HUES48 (cell line): ENCODE data around the gene NTN1.
"Not testable (repeated sequence)": the region's sequence is repeated elsewhere in the genome, so short reads cannot be mapped to it uniquely, and the experiment has no call there.

Experiments
- H3K27ac ChIP-seq: one replicate; pipeline ENCODE4 v1.7.0; 2013; ENCODE audit warnings: low read depth, low read length, inconsistent platforms
- H3K27me3 ChIP-seq: 2 replicates; pipeline ENCODE4 v1.6.1; 2013; ENCODE audit warnings: mild to moderate bottlenecking, low read length; ENCODE audit not compliant: control insufficient read depth, insufficient read depth
- H3K36me3 ChIP-seq: 2 replicates; pipeline ENCODE4 v1.6.1; 2013; ENCODE audit warnings: low read length; ENCODE audit not compliant: control insufficient read depth, insufficient read depth
- H3K4me1 ChIP-seq: 2 replicates; pipeline ENCODE4 v1.6.1; 2013; ENCODE audit warnings: mild to moderate bottlenecking, low read length; ENCODE audit not compliant: control insufficient read depth, insufficient read depth
- H3K4me3 ChIP-seq: 2 replicates; pipeline ENCODE4 v1.5.1; 2013; ENCODE audit warnings: mild to moderate bottlenecking, low read depth, low read length
- H3K9ac ChIP-seq: 2 replicates; pipeline ENCODE4 v1.6.1; 2013; ENCODE audit warnings: mild to moderate bottlenecking, low read depth, low read length, moderate library complexity
- H3K9me3 ChIP-seq: 2 replicates; pipeline ENCODE4 v1.6.1; 2013; ENCODE audit warnings: low read length; ENCODE audit not compliant: control insufficient read depth, insufficient read depth

The NTN1 gene

DNA sequence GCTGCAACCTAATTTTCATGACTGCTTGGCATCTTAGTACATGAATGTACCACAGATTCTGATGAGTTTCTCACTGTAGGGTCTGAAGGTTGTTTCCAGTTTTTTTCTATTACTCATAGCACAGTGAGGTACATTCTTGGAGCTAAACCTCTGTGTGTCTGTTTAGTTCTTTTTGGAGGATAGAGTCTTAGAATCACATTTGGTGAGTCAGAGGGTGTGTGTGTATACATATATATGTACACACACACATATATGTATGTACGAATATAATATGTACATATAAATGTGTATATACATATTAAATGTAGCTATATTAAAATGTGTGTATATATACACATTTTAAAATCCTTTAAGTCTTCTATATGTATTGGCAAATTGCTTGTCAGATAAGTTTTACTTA lies 72.9 kb downstream of the NTN1 start:
- Histone ChIP-seq H3K9me3 (peaks cover 4% of the 10 kb centered on the region; the same call in 1 of the 2 replicates), H3K9ac (no peak overlapping the region), H3K27ac (no peak overlapping the region), H3K4me1 (no peaks in the 10 kb centered on the region), H3K27me3 (no peaks in the 10 kb centered on the region), H3K4me3 (no peak overlapping the region), H3K36me3 (no peaks in the 10 kb centered on the region)

DNA sequence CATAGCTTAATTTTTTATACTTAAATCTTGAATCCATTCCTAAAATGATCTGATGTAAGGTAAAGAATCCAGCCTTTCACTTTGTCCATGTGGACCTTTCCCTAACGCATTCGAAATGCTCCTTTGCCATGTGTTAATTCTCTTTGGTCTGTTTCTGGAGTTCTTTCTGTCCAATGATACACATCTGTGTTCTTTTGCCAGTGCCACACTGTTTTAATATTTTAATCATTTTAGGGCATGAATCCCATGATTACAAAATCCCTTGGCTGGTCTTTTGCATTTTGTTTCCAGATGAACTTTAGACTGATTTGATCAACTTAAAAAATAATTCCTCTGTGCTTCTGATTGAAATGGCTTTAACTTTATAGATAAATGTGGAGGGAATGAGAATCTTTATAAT lies 74.1 kb downstream of the NTN1 start:
- Histone ChIP-seq H3K36me3 (no peaks in the 10 kb centered on the region), H3K27ac (no peak overlapping the region), H3K9me3 (peaks cover 4% of the 10 kb centered on the region; the same call in 1 of the 2 replicates), H3K9ac (no peak overlapping the region), H3K4me3 (no peak overlapping the region), H3K4me1 (no peaks in the 10 kb centered on the region), H3K27me3 (no peaks in the 10 kb centered on the region)

DNA sequence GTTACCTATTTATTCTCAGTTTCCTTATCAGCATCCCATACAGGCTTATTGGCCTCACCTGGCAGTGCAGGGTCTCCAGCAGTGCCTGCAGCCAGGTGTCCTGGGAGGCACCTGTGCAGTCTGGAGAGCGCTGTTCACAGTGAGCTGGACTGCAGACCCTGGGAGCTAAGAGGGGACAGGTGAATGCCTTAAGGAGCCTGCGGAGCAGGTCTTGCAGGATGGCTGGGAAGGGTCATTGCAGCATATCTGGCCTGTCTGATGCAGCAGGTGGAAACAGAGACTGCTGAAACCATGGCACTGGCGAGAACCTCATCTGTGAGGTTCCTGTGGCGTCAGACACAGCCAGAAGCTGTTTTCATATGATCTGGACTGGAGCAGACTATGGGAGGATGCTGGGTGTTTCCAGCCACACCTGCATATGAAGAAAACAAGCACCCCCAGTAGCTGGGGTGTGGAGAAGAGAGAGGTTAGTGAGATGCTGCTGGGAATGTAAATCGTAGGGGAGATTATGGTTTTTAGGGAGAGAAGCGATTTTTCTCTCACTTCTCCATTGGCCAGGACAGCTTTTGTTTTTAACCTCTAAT lies 77.0 kb downstream of the NTN1 start:
- Histone ChIP-seq H3K36me3 (no peaks in the 10 kb centered on the region), H3K9ac (no peak overlapping the region)

DNA sequence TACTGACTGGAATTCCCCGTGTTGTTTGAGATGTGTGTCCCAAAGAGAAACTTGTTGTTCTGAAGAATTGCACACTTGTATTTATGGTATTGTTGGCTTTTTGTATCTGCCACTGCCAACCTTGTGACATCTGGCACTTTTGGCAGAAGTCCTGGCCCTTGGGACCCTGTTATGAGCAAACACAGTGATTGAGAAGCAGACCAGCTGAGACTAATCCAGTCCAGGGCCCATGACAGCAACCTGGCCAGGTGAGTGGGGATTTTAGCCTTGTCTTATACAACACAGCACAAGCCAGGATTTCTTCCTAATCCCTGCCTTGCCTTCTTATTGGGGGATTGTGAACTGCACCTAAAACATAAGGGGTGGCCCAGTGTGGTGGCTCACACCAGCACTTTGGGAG lies 80.0 kb downstream of the NTN1 start:
- Histone ChIP-seq H3K4me1 (no peaks in the 10 kb centered on the region; the same call in 1 of the 2 replicates), H3K27me3 (no peaks in the 10 kb centered on the region), H3K4me3 (no peak overlapping the region), H3K9me3 (peaks cover 4% of the 10 kb centered on the region; the same call in 1 of the 2 replicates), H3K9ac (no peak overlapping the region), H3K36me3 (no peaks in the 10 kb centered on the region), H3K27ac (no peak overlapping the region)

More for the DNA sequence above, 77.0 kb downstream of the NTN1 start:
- Histone ChIP-seq H3K4me3 (no peak overlapping the region), H3K9me3 (peaks cover 4% of the 10 kb centered on the region; the same call in 1 of the 2 replicates), H3K4me1 (no peaks in the 10 kb centered on the region), H3K27ac (no peak overlapping the region), H3K27me3 (no peaks in the 10 kb centered on the region)

DNA sequence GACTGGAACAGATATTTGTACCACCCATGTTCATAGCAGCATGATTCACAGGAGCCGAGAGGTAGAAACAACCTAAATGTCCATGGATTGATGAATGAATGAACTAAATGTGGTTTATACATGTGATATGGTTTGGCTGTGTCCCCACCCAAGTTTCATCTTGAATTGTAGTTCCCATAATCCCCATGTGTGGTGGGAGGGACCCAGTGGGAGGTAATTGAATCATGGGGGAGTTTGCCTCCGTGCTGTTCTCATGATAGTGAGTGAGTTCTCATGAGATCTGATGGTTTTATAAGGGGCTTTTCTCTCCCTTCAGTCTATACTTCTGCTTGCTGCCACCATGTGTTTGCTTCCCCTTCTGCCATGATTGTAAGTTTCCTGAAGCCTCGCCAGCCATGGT lies 81.9 kb downstream of the NTN1 start:
- H3K9ac ChIP-seq, H3K36me3 ChIP-seq, H3K4me1 ChIP-seq, H3K27me3 ChIP-seq, H3K4me3 ChIP-seq, H3K9me3 ChIP-seq, H3K27ac ChIP-seq: not testable (repeated sequence)

DNA sequence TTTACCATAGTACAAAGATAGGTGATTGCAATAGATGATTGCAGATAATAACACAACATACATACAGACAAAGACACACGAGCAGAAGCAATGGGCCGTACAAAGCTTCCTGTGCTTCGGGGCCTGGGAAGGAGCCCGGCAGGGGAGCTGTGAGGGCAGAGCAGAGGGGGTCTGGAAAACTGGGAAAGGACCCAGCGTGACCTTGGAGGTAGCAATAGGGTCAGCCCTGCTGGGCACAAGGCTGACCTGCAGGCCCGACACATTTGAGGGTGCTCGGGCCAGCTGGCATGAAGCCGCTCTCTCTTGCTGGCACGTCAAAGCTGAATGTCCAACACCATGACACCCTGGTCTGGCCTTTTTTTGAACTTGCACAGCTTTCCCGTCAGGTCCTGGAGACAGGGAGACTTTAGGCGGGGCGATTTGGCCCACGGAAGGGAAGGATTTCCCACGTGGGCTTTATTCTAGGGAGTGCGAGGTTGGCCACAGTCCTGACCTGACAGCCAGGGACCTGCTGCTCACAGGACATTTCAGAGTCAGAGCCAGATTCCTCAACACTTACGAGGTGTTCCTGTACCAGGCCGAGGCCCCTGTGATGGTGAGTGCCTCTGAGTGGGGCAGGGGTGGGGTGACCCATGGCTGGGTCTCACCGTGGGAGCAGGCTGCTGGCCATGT lies 83.2 kb downstream of the NTN1 start:
- H3K27ac ChIP-seq, result no peak overlapping the region
- no peaks in the 10 kb centered on the region for H3K9me3 ChIP-seq
- no peaks in the 10 kb centered on the region for H3K36me3 ChIP-seq
- H3K4me1 ChIP-seq, result peaks cover under 1% of the 10 kb centered on the region; the same call in 1 of the 2 replicates
- no peak overlapping the region for H3K9ac ChIP-seq
- no peak overlapping the region for H3K4me3 ChIP-seq
- H3K27me3 ChIP-seq, result 0 out of 2 replicates have a peak, but pooled peaks cover 3% of the 10 kb centered on the region

DNA sequence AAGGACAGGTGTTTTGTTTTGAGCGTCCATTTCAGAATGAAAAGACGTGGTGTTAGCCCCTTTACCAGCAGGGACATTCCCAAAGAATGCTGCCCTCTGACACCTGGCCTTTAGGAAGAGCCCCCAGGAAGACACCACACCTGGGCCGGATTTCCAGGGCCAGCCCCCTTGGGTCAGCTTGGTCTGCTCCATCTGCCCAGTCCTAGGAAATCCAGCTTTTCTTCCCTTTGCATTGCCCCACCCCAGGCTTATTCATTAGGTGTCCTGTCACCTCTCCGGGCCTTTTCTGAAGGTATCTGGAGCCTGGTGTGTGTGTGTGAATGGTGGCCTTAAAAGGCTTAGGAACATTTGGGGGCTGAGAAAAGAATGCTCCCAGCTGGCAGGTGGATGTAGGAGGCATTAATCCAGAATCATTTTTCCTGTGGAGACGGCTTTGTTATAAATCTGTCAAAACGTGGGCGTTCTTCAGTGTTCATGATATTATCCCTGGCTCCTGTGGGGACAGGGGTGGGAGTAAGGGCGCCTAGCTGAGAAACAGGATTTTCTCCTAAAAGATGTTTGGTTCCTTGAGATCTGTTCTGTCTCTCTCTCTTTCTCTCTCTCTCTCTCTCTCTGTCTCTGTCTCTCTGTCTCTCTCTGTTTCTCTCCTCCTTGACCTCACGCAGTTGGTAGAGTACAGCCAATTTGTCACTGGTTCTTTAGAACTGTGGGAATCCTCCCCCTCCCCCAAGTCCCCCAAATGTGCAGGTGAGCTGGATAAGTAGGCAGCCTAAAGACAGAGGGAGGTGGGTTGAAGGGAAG lies 84.0 kb downstream of the NTN1 start:
- H3K4me1 ChIP-seq, result peaks cover 6% of the 10 kb centered on the region; the same call in 1 of the 2 replicates
- H3K9ac ChIP-seq, result no peak overlapping the region
- H3K27ac ChIP-seq, result no peak overlapping the region
- no peaks in the 10 kb centered on the region for H3K36me3 ChIP-seq
- H3K9me3 ChIP-seq, result no peaks in the 10 kb centered on the region
- H3K27me3 ChIP-seq, result 0 out of 2 replicates have a peak, but pooled peaks cover 3% of the 10 kb centered on the region
- no peak overlapping the region for H3K4me3 ChIP-seq

DNA sequence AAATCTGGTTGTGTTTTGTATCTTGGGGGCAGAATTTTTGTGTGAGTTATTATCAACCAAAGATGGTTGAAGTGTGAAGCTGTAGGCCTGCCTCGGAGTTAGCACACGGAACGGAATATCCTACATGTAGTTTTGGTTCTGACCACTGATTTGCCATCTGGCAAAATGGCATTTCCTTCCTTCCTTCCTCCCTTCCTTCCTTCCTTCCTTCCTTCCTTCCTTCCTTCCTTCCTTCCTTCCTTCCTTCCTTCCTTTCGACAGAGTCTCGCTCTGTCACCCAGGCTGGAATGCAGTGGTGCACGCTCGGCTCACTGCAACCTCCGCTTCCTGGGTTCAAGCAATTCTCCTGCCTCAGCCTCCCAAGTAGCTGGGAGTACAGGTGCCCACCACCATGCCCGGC lies 85.0 kb downstream of the NTN1 start:
- not testable (repeated sequence) for H3K9me3 ChIP-seq, H3K9ac ChIP-seq, H3K36me3 ChIP-seq, H3K4me3 ChIP-seq, H3K27ac ChIP-seq, H3K27me3 ChIP-seq
- peaks cover 13% of the 10 kb centered on the region for H3K4me1 ChIP-seq

DNA sequence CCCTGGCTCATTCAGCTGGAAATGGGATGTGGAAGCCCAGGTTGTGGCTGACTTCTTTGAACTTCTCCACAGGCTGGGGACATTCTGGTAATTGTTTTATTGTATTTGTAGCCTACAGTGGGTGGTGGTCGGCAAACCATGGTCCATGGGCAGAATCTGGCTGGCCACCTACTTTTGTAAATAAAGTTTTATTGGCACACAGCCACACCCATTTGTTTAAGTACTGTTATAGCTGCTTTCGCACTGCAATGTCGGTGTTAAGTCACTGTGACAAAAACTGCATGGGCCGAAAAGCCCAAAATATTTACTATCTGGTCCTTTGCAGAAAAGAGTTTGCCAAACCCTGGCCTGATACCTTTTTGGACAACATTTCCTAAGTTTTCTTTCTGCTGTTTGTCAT lies 86.2 kb downstream of the NTN1 start:
- H3K36me3 ChIP-seq, result no peaks in the 10 kb centered on the region
- H3K9me3 ChIP-seq, result no peaks in the 10 kb centered on the region
- peaks cover 8% of the 10 kb centered on the region; the same call in 1 of the 2 replicates for H3K27me3 ChIP-seq
- no peak overlapping the region for H3K27ac ChIP-seq
- H3K9ac ChIP-seq, result no peak overlapping the region
- no peak overlapping the region for H3K4me3 ChIP-seq
- H3K4me1 ChIP-seq, result peaks cover 17% of the 10 kb centered on the region

DNA sequence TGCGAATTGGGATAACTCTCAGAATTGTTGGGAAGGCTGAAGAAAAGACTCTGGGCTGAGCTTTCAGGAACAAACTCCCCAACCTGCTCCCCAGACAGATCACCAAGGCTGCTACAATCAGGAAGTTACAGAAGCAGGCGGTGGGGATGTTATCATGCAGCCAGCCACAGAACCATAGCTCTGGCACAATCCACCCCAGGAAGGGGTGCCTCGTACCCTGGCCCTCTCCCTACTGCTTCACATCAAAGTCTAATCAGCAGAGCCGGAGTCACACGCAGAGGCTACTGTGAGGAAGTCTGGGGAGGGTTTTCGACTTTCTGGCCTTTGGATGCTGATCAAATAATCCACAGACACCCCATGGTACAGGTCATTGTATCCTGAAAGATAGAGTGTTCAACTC lies 86.8 kb downstream of the NTN1 start:
- Histone ChIP-seq H3K27me3 (peaks cover 8% of the 10 kb centered on the region; the same call in 1 of the 2 replicates), H3K36me3 (no peaks in the 10 kb centered on the region), H3K27ac (no peak overlapping the region)

DNA sequence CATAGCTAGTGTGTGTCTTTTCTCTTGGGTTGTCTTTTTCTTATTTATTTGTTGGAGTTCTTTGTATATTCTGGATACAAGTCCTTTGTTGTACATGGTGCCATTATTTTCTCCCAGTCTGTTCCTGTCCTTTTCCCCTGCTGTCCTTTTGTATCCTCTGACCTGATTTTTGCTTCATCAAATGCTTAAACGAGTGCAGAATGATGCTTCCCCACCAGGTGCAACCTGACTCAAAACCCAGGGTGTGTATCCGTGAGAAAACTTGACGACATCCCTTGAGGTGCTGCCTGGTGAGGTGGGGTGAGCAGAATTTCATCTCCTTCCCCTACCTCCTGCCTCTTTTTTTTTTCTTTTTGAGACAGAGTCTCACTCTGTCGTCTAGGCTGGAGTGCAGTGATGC lies 88.6 kb downstream of the NTN1 start:
- Histone ChIP-seq H3K9me3 (no peaks in the 10 kb centered on the region), H3K27ac (no peak overlapping the region), H3K9ac (no peak overlapping the region), H3K4me1 (peaks cover 19% of the 10 kb centered on the region), H3K36me3 (no peaks in the 10 kb centered on the region), H3K4me3 (no peak overlapping the region; the same call in 1 of the 2 replicates), H3K27me3 (peaks cover 11% of the 10 kb centered on the region)

More for the DNA sequence above, 86.8 kb downstream of the NTN1 start:
- peaks cover 17% of the 10 kb centered on the region for H3K4me1 ChIP-seq
- H3K9me3 ChIP-seq, result no peaks in the 10 kb centered on the region
- H3K9ac ChIP-seq, result no peak overlapping the region
- H3K4me3 ChIP-seq, result no peak overlapping the region
